ENCODE measurements around the gene C5orf58.

Gene C5orf58, protein sequence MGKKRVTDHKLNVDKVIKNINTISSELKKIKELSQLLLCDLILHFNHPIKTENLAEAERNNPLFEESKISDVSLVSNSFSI

DNA sequence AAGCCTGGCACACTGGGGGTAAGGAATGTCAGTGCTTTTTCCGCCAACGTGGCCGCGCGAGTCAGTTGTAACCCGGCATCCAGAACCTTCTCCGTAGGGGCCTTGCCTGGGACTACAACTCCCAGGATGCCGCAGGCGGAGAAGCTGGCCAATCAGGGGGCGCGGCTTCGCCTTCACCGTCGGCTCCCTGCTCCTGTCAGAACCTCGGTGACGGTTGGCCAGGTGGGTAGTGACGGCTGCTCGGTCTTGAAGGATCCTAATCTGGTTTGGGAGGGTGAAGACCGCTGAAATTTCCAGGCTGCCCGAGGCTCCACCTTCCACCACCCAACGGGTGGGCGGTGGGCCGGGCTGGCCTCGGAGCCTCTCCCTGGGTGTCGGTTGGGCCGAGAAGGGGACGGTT is at the start of gene C5orf58:
Gene C5orf58, plus strand, starts transcription at position 200 of the 400 bp plus-strand sequence. CDS start 1,992 bp downstream, outside the sequence.
- Histone ChIP-seq H3K27ac (ENCODE audit: low read depth, low read length) (no peak within 1 kb of the TSS), H2AFZ (ENCODE audit: low read length, unreplicated experiment) (no peak within 1 kb of the TSS), H3K36me3 (ENCODE audit: insufficient read depth, low read length) (no peaks in the 10 kb centered on the region), H3K4me3 (ENCODE audit: low read depth, low read length) (no peak within 1 kb of the TSS), H3K79me2 (ENCODE audit: control insufficient read depth, insufficient read depth, low read length, unreplicated experiment) (no peaks in the 10 kb centered on the region), H3K27me3 (ENCODE audit: insufficient read depth, low read length) (peaks cover 26% of the 10 kb centered on the region), H3K4me1 (ENCODE audit: control insufficient read depth, insufficient read depth, low read length, unreplicated experiment) (no peaks in the 10 kb centered on the region)

DNA sequence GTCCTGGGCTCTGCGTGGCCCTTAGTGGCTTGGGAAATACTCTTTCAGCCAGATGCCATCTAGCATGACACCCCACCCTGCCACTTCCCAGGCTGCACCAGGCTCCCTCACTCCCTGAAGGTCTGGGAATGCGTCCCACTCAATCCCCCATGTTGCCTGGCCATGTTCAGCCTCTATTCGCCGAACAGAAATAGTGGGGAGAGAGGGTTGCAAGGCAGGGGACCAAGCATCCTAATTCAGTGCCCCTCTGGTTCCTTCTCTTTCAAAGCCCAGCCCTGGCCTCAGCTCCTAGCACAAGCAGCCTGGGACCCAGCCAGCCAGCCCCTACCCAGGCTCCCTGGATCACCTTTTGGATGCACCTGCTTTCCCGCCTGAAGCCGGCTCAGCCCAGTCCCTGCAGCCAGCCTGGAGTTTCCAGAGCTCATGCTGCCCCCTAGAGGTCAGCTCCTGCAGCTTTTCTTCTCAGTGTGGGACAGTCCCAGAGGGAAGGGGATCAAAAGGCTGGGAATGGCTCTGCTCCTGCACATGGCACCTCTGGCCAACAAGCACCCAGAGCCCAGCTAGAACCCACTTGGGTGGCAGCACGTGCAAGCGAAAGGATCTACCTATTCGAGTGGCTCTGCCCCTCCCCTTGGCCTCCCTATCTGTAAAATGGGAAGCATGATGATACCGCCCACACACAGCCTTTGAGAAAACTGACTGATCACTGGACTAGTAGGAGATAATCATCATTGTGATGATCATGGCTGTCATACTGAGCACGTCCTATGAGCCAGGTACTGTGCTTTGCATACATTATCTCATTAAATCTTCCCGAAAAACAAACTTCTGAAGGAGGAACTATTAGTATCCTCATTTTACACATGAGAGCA is 48.7 kb upstream of the C5orf58 start:
- H3K4me1 ChIP-seq (ENCODE audit: control insufficient read depth, insufficient read depth, low read length, unreplicated experiment), result no peaks in the 10 kb centered on the region
- H2AFZ ChIP-seq (ENCODE audit: low read length, unreplicated experiment), result no peak overlapping the region
- peaks cover 16% of the 10 kb centered on the region for H3K27me3 ChIP-seq (ENCODE audit: insufficient read depth, low read length)
- H3K4me3 ChIP-seq (ENCODE audit: low read depth, low read length), result no peak overlapping the region
- H3K79me2 ChIP-seq (ENCODE audit: control insufficient read depth, insufficient read depth, low read length, unreplicated experiment), result no peaks in the 10 kb centered on the region
- no peaks in the 10 kb centered on the region for H3K36me3 ChIP-seq (ENCODE audit: insufficient read depth, low read length)
- H3K27ac ChIP-seq (ENCODE audit: low read depth, low read length), result no peak overlapping the region

DNA sequence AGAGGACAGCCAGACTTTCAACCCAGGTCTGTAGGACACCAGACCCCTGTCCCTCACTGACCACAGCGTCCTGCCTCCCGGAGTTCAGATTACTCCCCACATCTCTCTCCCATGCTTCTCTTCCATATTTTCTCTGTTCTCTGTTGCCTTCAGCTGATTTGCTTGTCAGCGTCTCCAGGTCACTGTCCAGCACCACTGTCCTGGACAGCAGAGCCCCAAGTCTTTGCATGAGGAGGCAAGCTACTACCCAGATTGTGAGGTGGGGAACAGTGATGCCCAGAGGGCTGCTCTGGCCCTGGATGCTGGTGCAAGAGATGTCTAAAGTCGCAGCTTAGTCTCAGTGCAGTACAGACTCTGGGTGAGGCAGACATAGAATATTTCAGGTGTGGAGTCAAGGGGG is 48.0 kb upstream of the C5orf58 start:
- Histone ChIP-seq H2AFZ (ENCODE audit: low read length, unreplicated experiment) (no peak overlapping the region), H3K36me3 (ENCODE audit: insufficient read depth, low read length) (no peaks in the 10 kb centered on the region), H3K27me3 (ENCODE audit: insufficient read depth, low read length) (peaks cover 23% of the 10 kb centered on the region), H3K4me3 (ENCODE audit: low read depth, low read length) (no peak overlapping the region), H3K4me1 (ENCODE audit: control insufficient read depth, insufficient read depth, low read length, unreplicated experiment) (no peaks in the 10 kb centered on the region), H3K27ac (ENCODE audit: low read depth, low read length) (no peak overlapping the region), H3K79me2 (ENCODE audit: control insufficient read depth, insufficient read depth, low read length, unreplicated experiment) (no peaks in the 10 kb centered on the region)

DNA sequence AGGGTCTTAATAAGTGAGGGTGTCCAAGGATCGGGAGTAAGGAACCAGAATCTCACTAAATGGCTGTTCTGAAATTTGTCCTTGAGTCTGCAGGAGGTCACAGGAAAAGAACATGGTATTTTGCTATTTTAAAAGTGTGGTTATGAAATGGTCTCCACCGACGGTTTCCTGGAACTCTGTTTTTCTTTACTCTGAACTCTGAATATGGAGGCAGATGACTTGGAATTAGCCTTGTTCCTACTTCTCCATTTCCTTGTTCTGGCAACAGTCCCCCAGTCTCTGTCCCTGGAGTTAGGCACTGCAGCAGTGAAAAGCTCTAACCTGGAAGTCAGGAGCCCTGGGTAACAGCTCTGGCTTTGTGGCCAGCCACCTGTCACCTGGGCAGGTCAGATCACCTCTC is 46.6 kb upstream of the C5orf58 start:
- no peak overlapping the region for H2AFZ ChIP-seq (ENCODE audit: low read length, unreplicated experiment)
- H3K4me3 ChIP-seq (ENCODE audit: low read depth, low read length), result no peak overlapping the region
- H3K27me3 ChIP-seq (ENCODE audit: insufficient read depth, low read length), result peaks cover 27% of the 10 kb centered on the region
- H3K36me3 ChIP-seq (ENCODE audit: insufficient read depth, low read length), result no peaks in the 10 kb centered on the region
- no peak overlapping the region for H3K27ac ChIP-seq (ENCODE audit: low read depth, low read length)
- no peaks in the 10 kb centered on the region for H3K79me2 ChIP-seq (ENCODE audit: control insufficient read depth, insufficient read depth, low read length, unreplicated experiment)
- no peaks in the 10 kb centered on the region for H3K4me1 ChIP-seq (ENCODE audit: control insufficient read depth, insufficient read depth, low read length, unreplicated experiment)

DNA sequence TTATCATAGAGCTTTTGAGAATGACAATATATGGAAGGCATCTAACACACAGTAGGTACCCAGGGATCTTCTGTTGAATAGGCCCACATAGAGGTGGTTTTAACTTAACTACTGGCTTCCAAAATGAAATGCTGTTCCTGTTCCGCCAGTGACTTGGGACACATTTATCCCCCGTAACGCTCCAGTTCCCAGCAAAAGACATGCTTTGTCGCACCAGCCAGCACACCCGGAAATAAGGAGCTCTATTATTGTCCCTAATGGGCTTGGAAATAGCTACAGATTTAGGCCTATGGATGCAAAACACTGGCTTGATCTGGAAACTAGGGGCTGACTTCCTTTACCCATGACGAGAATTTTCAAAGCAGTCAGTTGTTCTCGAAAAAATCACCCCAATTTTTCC is 45.9 kb upstream of the C5orf58 start:
- H2AFZ ChIP-seq (ENCODE audit: low read length, unreplicated experiment), result no peak overlapping the region

DNA sequence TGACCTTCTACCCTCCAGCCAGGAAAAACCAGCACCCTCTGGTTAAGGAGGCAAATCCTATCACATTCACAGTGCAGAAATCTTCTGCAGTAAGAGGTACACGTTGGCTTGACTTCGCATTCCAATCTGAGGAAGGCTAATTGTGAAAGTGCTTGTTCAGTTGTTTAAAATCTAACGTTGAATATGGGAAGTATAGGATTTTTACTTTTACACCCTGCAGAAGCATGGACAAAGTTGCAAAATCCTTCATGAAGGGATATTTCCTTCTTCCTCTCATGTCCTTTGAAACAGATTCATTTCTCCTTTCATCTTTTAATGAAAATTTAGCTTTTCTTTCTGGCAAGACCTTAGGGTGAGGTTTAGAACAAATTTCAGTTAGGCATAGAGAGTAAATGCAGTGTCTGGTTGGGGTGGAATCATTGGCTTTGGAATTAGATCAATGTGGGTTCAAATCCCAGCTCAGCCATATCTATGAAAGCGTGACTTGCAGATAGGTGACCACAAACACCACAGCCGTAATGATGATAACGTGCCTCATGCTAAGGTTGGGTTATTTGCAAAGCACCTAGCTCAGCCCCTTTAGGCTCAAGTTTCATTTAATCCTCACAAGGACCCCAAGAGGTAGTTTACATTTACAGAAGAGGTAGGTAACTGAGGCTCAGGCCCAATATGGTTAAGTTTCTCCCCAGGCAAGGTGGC is 42.2 kb upstream of the C5orf58 start:
- peaks cover 35% of the 10 kb centered on the region for H3K27me3 ChIP-seq (ENCODE audit: insufficient read depth, low read length)
- no peak overlapping the region for H2AFZ ChIP-seq (ENCODE audit: low read length, unreplicated experiment)
- H3K27ac ChIP-seq (ENCODE audit: low read depth, low read length), result no peak overlapping the region
- no peaks in the 10 kb centered on the region for H3K36me3 ChIP-seq (ENCODE audit: insufficient read depth, low read length)
- H3K4me3 ChIP-seq (ENCODE audit: low read depth, low read length), result no peak overlapping the region
- H3K4me1 ChIP-seq (ENCODE audit: control insufficient read depth, insufficient read depth, low read length, unreplicated experiment), result no peaks in the 10 kb centered on the region
- H3K79me2 ChIP-seq (ENCODE audit: control insufficient read depth, insufficient read depth, low read length, unreplicated experiment), result no peaks in the 10 kb centered on the region

More for the DNA sequence above, 45.9 kb upstream of the C5orf58 start:
- Histone ChIP-seq H3K36me3 (ENCODE audit: insufficient read depth, low read length) (no peaks in the 10 kb centered on the region), H3K4me3 (ENCODE audit: low read depth, low read length) (no peak overlapping the region), H3K27me3 (ENCODE audit: insufficient read depth, low read length) (peaks cover 32% of the 10 kb centered on the region), H3K27ac (ENCODE audit: low read depth, low read length) (no peak overlapping the region), H3K79me2 (ENCODE audit: control insufficient read depth, insufficient read depth, low read length, unreplicated experiment) (no peaks in the 10 kb centered on the region), H3K4me1 (ENCODE audit: control insufficient read depth, insufficient read depth, low read length, unreplicated experiment) (no peaks in the 10 kb centered on the region)

DNA sequence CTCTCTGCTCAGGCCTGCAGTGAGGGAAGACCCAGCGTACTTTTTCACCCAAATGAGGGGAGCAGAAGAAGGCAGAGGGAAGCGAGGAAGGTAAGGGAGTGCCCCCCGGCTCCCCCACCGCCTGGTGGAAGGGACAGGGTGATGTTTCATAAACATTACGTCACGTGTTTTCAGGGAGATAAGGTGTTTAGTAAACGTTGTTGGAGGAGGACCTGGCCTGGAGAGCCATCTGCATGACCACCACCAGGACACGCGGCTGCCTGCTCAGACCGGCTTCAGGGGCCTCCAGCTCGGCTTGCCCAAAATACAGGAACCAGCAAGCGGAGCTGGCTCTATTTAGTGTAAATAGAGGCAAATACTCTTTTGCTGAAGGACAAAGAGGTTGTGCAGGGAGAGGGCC is 40.0 kb upstream of the C5orf58 start:
- no peak overlapping the region for H3K27ac ChIP-seq (ENCODE audit: low read depth, low read length)
- no peak overlapping the region for H2AFZ ChIP-seq (ENCODE audit: low read length, unreplicated experiment)
- H3K4me1 ChIP-seq (ENCODE audit: control insufficient read depth, insufficient read depth, low read length, unreplicated experiment), result no peaks in the 10 kb centered on the region
- H3K4me3 ChIP-seq (ENCODE audit: low read depth, low read length), result no peak overlapping the region
- no peaks in the 10 kb centered on the region for H3K79me2 ChIP-seq (ENCODE audit: control insufficient read depth, insufficient read depth, low read length, unreplicated experiment)
- H3K27me3 ChIP-seq (ENCODE audit: insufficient read depth, low read length), result peaks cover 41% of the 10 kb centered on the region
- H3K36me3 ChIP-seq (ENCODE audit: insufficient read depth, low read length), result no peaks in the 10 kb centered on the region

DNA sequence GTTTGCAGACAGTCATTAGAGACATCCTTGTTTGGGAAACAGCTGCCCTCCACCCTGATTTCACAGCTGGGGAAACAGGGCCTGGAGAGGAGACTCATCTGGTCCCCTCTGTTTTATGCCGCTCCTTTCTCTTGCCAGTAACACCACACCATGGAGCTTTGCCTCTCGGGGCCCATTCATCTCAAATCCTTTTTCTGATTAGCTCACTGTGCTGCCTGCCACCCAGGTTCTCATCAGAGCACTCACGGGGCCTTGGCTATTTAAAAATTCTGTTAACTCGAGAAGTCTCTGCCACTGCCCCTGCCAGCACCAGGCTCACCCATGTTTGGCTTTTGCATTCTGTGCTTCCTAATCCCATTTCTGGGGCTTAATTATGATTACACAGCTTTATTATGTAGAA is 36.8 kb upstream of the C5orf58 start:
- no peaks in the 10 kb centered on the region for H3K36me3 ChIP-seq (ENCODE audit: insufficient read depth, low read length)
- H2AFZ ChIP-seq (ENCODE audit: low read length, unreplicated experiment), result no peak overlapping the region
- H3K27ac ChIP-seq (ENCODE audit: low read depth, low read length), result no peak overlapping the region
- no peaks in the 10 kb centered on the region for H3K4me1 ChIP-seq (ENCODE audit: control insufficient read depth, insufficient read depth, low read length, unreplicated experiment)
- peaks cover 55% of the 10 kb centered on the region for H3K27me3 ChIP-seq (ENCODE audit: insufficient read depth, low read length)
- no peak overlapping the region for H3K4me3 ChIP-seq (ENCODE audit: low read depth, low read length)
- H3K79me2 ChIP-seq (ENCODE audit: control insufficient read depth, insufficient read depth, low read length, unreplicated experiment), result no peaks in the 10 kb centered on the region

DNA sequence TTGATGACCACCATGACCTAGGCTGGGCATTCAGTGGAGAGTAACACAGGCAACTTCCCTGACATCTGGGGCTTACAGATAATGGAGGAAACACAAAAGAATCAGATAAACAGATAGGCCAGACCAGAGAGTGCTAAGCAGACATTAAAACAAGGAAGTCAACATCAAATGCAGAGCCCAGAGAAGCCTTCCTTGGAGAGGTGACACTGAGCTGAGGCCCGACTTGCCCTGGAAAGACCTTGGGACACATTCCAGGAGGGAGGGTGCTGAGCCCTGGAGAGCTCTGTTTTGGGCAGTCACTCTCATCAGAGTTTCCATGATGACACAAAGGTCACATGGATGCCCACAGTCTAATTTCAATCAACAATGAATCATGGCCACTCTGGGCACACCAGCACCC is 31.9 kb upstream of the C5orf58 start:
- H3K79me2 ChIP-seq (ENCODE audit: control insufficient read depth, insufficient read depth, low read length, unreplicated experiment), result no peaks in the 10 kb centered on the region
- H2AFZ ChIP-seq (ENCODE audit: low read length, unreplicated experiment), result no peak overlapping the region
- H3K27me3 ChIP-seq (ENCODE audit: insufficient read depth, low read length), result peaks cover 79% of the 10 kb centered on the region
- no peaks in the 10 kb centered on the region for H3K4me1 ChIP-seq (ENCODE audit: control insufficient read depth, insufficient read depth, low read length, unreplicated experiment)
- H3K36me3 ChIP-seq (ENCODE audit: insufficient read depth, low read length), result no peaks in the 10 kb centered on the region
- no peak overlapping the region for H3K4me3 ChIP-seq (ENCODE audit: low read depth, low read length)
- no peak overlapping the region for H3K27ac ChIP-seq (ENCODE audit: low read depth, low read length)

DNA sequence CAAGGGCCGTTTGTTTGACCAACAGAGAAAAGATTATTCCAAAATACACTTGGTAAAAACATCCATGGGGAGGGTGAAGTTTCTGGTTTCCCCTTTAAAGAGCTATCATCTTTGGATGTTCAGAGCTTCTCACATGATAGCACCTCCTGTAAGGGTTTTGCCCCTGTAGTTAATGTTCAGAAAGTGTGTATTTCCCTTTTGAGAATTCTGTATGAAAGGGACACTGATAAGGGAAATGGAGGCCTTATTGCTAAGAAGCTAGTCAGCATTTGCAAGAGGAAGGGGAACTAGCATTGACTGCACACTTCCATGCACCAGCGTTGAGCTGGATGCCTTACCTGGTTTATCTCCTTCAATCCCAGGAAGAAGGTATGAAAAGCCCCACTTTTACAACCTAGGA is 31.5 kb upstream of the C5orf58 start:
- Histone ChIP-seq H2AFZ (ENCODE audit: low read length, unreplicated experiment) (no peak overlapping the region), H3K36me3 (ENCODE audit: insufficient read depth, low read length) (no peaks in the 10 kb centered on the region), H3K79me2 (ENCODE audit: control insufficient read depth, insufficient read depth, low read length, unreplicated experiment) (no peaks in the 10 kb centered on the region), H3K4me3 (ENCODE audit: low read depth, low read length) (no peak overlapping the region), H3K4me1 (ENCODE audit: control insufficient read depth, insufficient read depth, low read length, unreplicated experiment) (no peaks in the 10 kb centered on the region), H3K27me3 (ENCODE audit: insufficient read depth, low read length) (peaks cover 80% of the 10 kb centered on the region), H3K27ac (ENCODE audit: low read depth, low read length) (no peak overlapping the region)

DNA sequence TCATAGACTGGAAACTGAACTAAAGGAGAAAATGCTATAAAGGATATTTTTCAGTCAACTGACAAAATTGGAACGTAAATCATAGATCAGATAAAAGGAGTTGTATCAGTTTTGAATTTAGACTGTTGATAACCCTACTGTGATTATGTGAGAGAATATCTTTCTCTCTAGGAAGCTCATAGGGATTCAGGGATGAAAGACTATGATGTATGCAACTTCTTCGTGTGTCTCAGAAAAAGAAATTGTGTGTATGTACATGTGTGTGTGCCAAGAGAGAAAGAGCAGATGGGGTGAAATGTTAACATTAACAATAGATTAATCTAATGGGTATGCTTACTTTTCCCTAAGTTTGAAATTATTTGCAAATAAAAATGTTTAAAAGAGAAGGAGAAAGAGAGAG is 30.7 kb upstream of the C5orf58 start:
- Histone ChIP-seq H3K36me3 (ENCODE audit: insufficient read depth, low read length) (no peaks in the 10 kb centered on the region), H3K27ac (ENCODE audit: low read depth, low read length) (no peak overlapping the region), H2AFZ (ENCODE audit: low read length, unreplicated experiment) (no peak overlapping the region), H3K4me1 (ENCODE audit: control insufficient read depth, insufficient read depth, low read length, unreplicated experiment) (no peaks in the 10 kb centered on the region), H3K79me2 (ENCODE audit: control insufficient read depth, insufficient read depth, low read length, unreplicated experiment) (no peaks in the 10 kb centered on the region), H3K4me3 (ENCODE audit: low read depth, low read length) (no peak overlapping the region), H3K27me3 (ENCODE audit: insufficient read depth, low read length) (peaks cover 80% of the 10 kb centered on the region)

Data from ACC112 (cell line).